ENCODE results near the gene SH3GL1. TPM values are rescaled to one million over a fixed set of nuclear protein-coding genes. Genes with fewer than 3 reads are reported as not detected.

The SH3GL1 gene
- polyA plus RNA-seq, 1 experiment = 89.4 TPM

- TF ChIP-seq, protein P1, sequence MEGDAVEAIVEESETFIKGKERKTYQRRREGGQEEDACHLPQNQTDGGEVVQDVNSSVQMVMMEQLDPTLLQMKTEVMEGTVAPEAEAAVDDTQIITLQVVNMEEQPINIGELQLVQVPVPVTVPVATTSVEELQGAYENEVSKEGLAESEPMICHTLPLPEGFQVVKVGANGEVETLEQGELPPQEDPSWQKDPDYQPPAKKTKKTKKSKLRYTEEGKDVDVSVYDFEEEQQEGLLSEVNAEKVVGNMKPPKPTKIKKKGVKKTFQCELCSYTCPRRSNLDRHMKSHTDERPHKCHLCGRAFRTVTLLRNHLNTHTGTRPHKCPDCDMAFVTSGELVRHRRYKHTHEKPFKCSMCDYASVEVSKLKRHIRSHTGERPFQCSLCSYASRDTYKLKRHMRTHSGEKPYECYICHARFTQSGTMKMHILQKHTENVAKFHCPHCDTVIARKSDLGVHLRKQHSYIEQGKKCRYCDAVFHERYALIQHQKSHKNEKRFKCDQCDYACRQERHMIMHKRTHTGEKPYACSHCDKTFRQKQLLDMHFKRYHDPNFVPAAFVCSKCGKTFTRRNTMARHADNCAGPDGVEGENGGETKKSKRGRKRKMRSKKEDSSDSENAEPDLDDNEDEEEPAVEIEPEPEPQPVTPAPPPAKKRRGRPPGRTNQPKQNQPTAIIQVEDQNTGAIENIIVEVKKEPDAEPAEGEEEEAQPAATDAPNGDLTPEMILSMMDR (IDR thresholded peaks at IDR 0.05; ENCODE audit: insufficient read depth, low read depth, low read length) = no peak
- DNase-seq (ENCODE audit: low read depth) = no peak
- Histone ChIP-seq H3K4me3 (ENCODE audit: low read depth, low read length) (no peak overlapping the region), H3K36me3 (ENCODE audit: control insufficient read depth, insufficient read depth, low read length) (peaks cover 2% of the 10 kb centered on the region), H3K27me3 (ENCODE audit: control insufficient read depth, insufficient read depth, low read length) (no peaks in the 10 kb centered on the region)
- ChIA-PET POLR2A (no interaction called here), CTCF (interaction anchor here (0.8 to 1.6 kb wide), 4 partner anchors 10 to 34 kb away, joined by 3 read pairs; partner anchors contain the start of gene SH3GL1)
Observed at GRCh38 chr19:4372165-4373012, 28.0 kb downstream of the SH3GL1 start.

DNA sequence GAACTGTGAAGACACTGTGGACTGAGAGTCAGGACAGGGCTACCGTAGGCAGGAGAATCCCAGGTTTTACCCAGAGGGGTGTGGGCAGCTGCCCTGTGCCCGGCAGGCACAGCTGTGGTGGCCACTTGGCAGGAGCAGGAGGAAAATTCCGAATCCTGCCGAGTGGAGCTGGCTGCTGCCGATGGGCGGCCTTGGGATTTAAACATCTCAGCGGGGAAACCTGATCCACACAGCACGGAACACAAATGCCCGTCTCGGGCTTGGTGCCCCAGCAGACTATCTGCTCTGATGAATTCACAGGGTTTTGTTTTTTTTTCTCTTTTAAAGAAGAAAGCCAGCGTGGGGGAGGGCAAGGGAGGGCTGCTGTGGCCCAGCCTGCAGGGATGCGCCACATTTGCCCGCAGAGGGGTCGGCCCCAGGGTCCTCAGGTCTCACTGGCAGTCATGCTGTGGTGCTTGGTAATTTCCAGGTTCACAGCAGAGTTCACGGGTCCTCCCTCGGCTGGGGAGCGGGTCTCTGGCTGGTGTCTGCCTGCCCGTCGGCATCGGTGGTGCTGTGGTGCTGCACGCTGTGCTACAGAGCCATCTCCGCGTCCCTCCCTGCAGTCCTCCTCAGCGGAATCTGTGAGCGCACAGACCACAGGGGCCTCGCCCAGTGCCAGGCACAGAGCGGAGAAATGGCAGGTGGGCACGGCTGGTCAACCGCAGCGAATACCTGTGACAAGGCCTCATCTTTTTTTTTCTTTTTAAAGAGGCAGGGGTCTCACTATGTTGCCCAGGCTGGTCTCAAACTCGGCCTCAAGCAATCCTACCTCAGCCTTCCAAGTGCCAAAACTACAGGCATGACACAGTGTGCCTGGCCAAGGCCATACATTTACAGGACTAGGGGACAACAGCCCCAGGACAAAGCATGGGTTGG lies 28.8 kb downstream of the SH3GL1 start:
- no peaks in the 10 kb centered on the region for H3K27me3 ChIP-seq (ENCODE audit: control insufficient read depth, insufficient read depth, low read length)
- no peak overlapping the region for H3K4me3 ChIP-seq (ENCODE audit: low read depth, low read length)
- no peak for DNase-seq (ENCODE audit: low read depth)
- TF ChIP-seq, protein P1 (IDR thresholded peaks at IDR 0.05; ENCODE audit: insufficient read depth, low read depth, low read length) = no peak
- ChIA-PET POLR2A (no interaction called here), CTCF (interaction anchor here (0.8 to 2.2 kb wide), 4 partner anchors 19 to 35 kb away, joined by 3 to 8 read pairs (median 4); partner anchors contain the start of gene SH3GL1)
- H3K36me3 ChIP-seq (ENCODE audit: control insufficient read depth, insufficient read depth, low read length) = peaks cover 4% of the 10 kb centered on the region

DNA sequence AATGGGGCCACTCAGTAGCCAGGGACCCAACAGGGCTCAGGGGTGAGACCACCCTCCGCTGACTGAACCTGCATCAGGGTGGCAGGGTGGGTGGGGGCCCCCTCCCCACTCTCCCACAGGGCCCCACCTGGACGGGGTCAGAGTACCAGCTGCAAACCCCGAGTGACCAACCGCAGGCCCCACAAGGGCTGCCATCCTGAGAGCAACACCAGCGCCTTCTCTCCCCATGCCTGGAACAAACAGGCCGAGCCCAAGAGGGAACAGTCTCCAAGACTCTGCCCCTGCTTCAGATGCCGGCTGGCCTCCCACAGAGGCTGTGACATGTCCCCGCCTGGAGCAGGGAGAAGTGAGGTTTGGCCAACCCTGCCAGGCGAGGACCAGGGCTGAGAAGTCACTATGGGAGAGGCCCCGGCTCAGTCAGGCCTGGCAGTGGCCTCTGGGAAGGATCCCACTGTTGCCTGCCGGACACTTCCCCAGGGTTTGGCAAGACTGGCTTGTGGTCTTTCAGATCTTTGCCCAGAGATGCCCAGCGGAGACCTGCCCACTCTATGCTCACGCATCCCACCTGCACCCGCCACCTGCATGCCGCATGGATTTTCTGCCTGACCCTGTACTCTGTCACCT lies 29.8 kb downstream of the SH3GL1 start:
- TF ChIP-seq, protein P1 (IDR thresholded peaks at IDR 0.05; ENCODE audit: insufficient read depth, low read depth, low read length) = no peak
- Histone ChIP-seq H3K27me3 (ENCODE audit: control insufficient read depth, insufficient read depth, low read length) (no peaks in the 10 kb centered on the region), H3K4me3 (ENCODE audit: low read depth, low read length) (no peak overlapping the region), H3K36me3 (ENCODE audit: control insufficient read depth, insufficient read depth, low read length) (peaks cover 13% of the 10 kb centered on the region)
- DNase-seq (ENCODE audit: low read depth) = no peak
- CTCF ChIA-PET = interaction anchor here (1.1 to 2.2 kb wide), 5 partner anchors 18 to 31 kb away, joined by 4 to 8 read pairs (median 5); partner anchors contain the start of gene SH3GL1
- POLR2A ChIA-PET = no interaction called here

DNA sequence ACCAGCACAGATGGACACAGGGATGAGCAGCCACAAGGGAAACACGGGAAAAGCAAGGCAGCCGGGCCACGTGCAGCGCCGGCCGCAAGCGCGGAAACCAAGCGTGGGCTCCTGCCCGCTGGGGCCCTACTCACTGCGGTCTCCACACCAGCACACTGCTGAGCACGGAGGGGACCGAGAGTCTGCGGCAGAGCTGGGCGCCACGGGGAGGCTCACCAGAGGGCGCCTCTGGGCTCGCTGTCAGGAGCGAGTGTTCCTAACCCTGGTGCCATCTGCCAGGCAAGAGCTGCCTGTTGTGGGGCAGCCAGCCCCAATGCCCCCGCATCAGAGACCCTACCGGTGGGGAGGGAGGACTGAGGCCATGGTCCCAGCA lies 30.5 kb downstream of the SH3GL1 start:
- TF ChIP-seq, protein P1 (IDR thresholded peaks at IDR 0.05; ENCODE audit: insufficient read depth, low read depth, low read length) = peak; percentile 52
- DNase-seq (ENCODE audit: low read depth) = no peak
- Histone ChIP-seq H3K4me3 (ENCODE audit: low read depth, low read length) (no peak overlapping the region), H3K27me3 (ENCODE audit: control insufficient read depth, insufficient read depth, low read length) (no peaks in the 10 kb centered on the region), H3K36me3 (ENCODE audit: control insufficient read depth, insufficient read depth, low read length) (peaks cover 18% of the 10 kb centered on the region)
- ChIA-PET POLR2A (interaction anchor here (0.5 kb wide), 2 partner anchors 11 to 24 kb away, joined by 3 to 20 read pairs; no protein-coding TSS in a partner anchor), CTCF (interaction anchor here (1.1 to 2.2 kb wide), 5 partner anchors 17 to 32 kb away, joined by 4 to 8 read pairs (median 5); partner anchors contain the start of gene SH3GL1)

Measured in BJ (cell line).